OCI-M2 (cell line): ENCODE results near the gene C9orf153.

Source experiments
- DNase-seq: peaks from one replicate; lab custom pipeline; 2025; ENCODE audit not compliant: unreplicated experiment; lab: John Stamatoyannopoulos, UW

Gene C9orf153

DNA sequence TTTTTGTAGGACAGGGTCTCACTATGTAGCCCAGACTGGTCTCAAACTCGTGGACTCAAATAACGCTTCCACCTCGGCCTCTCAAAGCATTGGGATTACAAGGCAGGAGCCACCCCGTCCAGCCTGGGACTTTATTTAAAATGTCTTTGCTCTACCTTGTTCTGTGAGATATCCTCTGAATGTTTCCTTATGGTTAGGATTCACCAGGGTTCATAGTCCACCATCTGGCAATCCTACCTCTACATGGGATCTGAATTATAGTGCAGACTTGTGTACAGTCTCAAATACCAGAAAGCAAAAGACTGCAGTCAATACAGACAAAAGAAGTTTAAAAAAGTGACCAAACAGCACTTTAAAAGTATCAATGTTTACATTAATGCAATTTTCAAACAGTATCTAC, 12.8 kb upstream of the C9orf153 start:
- no peak for DNase-seq

DNA sequence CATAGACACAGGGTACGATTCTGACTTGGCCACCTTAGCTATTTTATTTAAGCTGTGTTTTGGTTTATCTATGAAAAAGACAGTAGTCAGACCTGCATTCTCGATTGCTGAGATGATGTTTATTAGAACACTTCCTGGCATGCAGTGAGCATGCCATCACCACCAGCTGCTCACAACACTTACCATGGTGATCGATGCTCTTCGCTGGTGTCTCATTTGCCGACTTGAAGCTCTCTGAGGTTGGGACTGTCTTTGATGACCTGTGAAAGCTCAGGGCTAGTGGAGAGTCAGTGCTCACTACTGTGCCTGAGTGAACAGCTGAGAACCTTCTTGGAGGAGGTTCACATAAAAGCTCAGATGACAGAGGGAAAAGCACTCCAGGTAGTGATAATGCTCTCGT, 4.4 kb upstream of the C9orf153 start:
- no peak for DNase-seq

DNA sequence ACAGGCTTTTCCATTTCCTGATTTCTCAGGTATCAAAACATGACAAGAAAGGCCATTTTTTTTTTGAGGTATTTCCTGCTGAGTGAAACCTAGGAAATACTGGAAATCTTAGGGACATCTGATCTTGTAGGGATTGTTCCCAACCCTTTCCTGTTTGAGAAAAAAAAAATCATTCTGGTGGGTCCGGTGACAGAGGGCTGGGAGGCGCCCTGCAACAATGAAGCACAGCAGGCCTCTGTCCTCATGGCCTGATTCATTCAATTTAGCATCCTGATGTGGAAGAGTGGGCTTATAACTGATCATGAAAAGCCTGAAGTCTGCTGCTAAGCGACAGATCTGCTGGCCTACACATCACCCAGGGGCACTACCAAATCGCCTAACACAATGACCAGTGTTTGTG, 3.0 kb upstream of the C9orf153 start:
- DNase-seq = no peak

DNA sequence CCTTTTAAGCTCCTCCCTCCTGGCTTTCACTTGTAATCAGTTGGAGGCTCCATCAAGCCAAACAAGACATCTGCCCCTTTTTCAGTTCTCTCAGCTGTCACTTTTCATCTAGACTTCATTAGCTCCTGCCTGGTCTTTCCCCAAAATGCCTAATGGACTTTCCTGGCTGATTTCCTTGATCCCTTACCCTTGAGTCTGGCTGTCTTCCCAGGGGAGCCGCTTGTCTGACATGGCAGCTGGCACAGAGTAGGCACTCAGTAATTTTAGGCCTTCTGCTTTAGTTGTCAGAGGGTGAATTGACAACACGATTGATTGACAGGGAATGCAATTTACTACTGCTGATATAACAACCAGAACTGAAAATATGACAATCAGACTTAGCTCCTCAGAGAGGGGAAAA, 2.1 kb downstream of the C9orf153 start:
- DNase-seq = no peak

DNA sequence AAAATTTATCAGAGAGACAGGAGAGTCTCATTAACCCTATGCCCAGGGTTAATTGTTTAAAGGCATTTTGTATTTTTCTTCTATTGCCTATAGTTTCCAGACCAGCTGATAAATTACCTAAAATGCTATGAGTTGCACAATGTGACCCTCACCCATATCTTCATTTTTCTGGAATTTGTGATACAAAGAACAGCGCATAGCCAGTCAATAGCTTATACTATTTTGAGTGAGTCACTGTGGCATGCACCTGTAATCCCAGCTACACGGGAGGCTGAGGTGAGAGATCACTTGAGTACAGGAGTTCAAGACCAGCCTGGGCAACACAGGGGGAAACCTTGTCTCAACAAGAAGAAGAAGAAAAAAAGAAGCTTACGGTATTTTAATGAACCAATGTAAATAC, 2.8 kb downstream of the C9orf153 start:
- no peak for DNase-seq

DNA sequence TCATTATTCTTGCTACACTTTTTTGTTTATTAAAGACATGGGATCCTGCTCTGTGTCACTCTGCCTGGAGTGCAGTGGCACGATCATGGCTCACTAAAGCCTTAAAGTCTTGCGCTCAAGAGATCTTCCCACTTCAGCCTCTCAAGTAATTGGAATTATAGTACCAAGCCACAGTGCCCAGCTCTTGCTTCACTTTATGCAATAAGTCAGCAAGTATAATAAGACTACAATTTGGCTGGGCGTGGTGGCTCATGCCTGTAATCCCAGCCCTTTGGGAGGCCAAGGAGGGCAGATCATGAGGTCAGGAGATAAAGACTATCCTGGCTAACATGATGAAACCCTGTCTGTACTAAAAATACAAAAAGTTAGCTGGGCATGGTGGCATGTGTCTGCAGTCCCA, 5.9 kb downstream of the C9orf153 start:
- no peak for DNase-seq

DNA sequence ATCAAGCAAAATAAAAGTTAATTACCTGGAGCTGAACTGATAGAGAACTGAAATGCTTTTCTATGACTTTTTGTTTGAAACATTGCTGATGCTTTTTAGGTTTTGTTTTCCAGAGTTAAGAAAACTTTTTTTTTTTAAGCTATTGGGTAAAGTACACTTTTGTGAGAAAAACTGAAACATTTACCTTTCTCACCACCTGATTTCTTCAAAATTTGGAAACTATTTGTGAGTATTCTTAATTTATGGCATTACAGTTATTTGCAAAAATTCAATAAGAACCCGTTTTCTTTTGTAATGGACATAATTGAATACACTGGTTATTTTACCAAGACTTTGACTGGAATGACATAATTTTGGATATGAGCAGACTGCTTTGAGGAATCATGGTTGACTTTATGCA, 6.6 kb downstream of the C9orf153 start:
- DNase-seq = no peak

DNA sequence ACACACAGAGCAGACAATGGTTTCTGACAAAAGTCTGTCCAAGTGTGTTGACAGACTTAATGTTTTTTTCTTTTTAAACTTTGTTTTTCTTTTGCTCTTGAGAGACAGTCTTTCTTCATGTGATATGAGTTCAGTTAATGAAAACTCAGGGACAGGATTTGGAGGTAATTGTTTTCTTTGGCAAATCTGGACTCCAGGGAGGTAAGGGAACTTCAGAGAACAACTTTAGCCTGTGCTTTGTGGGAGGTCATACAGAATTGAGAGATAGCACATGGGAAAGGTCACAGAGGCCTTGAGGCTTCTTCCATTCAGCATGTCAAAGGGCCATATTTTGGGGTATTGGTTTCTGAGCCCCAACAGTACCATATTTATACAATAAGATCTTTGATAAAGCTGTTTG, 9.3 kb downstream of the C9orf153 start:
- no peak for DNase-seq

DNA sequence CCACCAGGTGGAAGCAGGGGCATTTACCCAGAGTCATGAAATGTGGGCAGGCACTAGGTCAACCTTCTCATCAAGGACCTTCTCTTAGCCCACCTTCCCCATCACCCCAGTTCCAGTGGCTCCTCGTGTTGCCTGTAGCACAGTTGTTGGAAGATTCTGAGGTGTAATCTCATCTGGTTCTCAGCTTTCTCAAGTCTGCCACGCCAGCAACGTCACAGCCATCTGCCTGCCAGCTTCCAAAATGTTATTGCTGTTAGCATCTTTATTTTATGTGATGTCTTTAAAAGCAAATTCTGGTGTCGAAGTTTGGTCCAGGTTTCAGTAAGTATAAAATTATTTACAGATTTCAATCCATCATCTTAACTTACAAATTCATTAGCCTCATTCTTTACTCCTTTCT, 10.7 kb downstream of the C9orf153 start:
- no peak for DNase-seq

DNA sequence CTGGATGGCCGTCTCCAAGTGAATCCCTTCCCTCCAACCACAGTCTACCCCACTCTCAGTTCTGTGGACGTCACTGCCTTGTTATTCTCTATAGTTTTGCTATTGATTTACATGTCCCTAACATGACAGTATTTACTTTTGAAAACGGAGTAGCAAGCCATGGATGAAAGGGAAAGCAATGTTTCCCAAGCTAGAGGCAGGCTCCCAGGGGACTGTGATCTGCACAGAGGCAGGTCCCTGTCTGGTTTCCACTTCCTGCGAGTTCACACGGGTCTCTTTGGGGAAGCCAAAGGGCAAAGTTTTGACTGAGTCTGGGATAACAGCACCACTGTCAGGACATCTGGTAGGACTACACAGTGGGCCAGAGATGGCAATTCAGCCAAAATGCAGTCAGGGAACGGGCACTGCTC, 12.7 kb downstream of the C9orf153 start:
- no peak for DNase-seq

DNA sequence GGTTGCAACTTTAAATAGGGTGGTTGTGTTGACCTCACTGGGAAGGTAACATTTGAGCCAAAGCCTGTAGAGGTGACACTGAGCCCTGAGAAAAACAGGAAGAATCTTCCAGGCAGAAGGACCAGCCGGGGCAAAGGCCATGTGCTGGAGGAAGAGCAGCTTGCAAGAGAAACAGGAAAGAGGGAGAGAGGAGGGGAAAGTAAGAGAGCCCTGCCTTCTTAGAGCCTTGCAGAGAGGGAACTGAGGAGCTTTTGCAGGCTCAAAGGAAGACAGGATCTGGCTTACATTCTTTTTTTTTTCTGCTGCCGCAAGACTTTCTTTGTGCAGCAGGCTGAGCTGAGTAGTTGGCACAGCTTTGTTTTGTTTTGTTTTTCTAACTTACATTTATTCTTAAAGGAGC, 17.4 kb downstream of the C9orf153 start:
- no peak for DNase-seq

DNA sequence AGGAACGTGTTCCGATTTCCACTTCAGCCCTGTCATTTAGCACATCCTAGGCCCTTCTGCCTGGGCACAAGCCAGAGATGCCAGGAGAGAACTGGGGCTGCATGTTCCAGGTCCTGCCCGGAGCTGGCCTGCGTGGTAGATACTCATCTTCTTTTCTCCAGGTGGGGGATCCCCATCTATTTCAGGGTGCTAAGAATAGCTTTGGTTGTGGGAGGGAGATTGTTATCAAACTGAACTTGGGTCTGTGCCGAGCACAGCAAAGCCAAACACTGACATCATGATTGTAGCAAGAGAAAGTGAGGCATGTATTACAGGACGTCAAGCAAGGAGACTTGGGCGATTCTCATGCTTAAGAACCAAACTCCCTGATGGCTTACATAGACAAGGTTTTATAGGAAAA, 18.2 kb downstream of the C9orf153 start:
- DNase-seq = no peak

DNA sequence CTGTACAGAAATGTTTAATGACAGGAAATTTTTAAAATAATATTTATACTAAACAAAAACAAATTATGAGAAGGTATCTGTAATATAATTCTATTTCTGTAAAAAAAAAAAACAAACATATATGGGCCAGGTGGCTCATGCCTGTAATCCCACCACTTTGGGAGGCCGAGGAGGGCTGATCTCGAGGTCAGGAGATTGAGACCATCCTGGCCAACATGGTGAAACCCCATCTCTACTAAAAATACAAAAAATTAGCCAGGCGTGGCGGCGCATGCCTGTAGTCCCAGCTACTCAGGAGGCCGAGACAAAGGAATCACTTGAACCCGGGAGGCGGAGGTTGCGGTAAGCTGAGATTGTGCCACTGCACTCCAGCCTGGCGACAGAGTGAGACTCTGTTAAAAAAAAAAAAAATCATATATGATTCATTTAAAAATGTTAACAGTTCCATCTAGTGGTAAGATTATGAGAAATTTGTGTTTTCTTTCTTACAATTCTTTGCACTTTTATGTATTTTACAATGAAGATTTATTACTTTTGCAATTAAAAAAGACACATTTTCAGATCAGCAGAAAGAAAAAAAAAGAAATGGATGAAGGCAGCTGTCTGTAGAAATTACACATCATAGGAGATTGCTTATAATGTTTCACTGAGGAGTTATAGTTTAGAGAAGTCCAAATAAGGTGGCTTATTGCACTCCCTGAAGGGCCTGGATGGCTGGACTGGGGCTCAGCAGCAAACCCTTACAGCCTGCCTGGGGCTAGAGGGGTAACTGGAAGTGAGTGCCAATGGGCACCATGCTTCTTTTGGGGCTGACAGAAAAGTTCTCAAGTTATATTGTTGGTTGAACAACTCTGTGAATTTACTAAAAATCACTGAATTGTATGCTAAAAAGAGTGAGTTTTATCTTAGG, 20.3 kb downstream of the C9orf153 start:
- DNase-seq = no peak

DNA sequence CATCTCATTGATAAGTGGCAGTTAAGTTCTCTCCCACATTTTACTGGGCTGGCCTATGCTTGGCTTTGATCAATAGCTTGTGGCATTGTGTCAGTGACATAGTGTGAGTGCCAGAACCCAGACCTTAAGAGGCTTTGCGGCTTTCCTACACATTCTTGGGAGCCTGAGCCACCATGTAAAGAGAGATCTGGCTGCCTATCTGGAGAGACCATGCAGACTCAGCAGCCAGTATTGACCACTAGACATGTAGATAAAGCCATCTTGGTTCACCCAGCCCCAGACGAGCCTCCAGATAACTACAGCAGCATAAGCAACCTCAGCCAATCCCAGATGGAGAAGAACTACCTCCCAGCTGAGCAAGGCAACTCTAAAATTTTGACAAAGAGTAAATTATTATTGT, 28.6 kb downstream of the C9orf153 start:
- DNase-seq = no peak

DNA sequence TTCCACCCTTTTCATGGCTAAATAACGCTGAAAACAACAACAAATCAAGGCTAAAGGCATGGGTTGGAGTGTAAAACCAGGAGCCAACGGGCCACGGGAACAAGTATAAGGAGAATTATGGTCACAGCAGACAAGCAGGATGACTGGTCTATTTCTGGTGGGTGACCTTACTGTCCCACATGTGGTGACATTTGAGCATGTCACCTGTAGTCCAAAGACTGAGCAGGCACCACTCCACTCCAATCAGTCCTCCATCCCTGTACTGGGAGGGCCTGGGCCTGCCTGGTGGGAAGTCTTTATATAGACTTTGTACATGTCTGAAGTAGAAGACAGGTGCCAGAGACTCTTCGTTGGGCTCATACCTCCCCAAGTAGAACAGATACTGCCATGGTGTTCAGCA, 36.8 kb downstream of the C9orf153 start:
- no peak for DNase-seq

DNA sequence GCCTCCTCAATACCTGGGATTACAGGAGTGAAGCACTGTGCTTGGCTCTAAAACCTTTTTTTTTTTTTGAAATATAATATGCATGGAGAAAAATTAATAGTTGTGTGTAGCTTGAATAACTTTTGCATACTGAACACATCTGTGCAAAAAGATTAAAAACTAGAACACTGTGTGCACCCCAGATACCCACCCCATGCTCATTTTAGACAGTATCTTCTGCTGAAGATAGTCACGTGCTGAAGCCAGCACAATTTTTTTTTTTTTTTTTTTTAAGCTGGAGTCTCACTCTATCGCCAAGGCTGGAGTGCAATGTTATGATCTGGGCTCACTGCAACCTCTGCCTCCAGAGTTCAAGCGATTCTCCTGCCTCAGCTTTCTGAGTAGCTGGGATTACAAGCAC, 39.9 kb downstream of the C9orf153 start:
- DNase-seq = no peak

DNA sequence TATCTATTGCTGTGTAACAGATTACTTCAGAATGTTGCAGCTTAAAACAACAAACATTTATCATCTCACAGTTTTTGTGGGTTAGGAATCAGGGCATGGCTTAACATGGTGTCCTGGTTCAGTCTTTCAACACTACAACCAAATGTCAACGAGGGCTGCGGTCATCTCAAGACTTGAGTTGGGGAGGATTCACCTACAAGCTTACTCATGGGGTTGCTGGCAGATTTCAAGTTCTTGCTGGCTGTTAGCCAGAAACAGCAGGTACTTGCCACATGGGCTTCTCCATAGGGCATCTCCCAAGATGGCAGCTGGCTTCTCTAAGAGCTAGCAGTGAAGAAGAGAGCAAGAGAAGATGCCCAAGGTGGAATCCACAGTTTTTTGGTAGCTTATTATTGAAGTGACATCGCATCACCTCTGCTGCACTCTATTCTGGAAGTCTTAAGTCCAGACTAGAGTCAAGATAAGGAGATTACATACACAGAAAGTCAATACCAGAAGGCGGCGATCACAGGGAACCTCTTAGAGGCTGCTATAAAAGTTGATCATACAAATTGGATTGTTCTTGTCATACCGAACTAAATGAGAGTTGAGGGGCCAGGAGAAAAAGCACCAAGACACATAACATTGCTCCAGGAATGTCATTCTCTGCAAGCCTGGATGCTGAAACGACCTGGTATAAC, 42.2 kb downstream of the C9orf153 start:
- DNase-seq = no peak

DNA sequence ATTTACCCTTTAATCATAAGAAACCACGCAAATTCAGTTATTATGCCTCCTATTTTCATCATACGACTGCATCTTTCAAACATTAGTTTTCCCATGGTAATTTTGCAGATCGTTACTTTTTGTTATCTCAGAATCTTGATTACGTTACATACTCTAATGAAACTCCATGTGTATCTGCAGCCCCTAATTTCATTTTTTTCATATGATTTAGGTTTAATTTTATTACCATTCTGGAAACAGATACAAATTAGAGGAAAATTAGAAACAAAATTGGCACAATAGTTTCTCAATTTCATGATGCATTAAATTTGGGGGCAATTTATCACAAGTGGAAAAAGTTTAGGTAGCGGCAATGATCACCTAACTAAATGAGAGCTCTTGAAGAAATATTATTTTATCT, 52.3 kb downstream of the C9orf153 start:
- no peak for DNase-seq

DNA sequence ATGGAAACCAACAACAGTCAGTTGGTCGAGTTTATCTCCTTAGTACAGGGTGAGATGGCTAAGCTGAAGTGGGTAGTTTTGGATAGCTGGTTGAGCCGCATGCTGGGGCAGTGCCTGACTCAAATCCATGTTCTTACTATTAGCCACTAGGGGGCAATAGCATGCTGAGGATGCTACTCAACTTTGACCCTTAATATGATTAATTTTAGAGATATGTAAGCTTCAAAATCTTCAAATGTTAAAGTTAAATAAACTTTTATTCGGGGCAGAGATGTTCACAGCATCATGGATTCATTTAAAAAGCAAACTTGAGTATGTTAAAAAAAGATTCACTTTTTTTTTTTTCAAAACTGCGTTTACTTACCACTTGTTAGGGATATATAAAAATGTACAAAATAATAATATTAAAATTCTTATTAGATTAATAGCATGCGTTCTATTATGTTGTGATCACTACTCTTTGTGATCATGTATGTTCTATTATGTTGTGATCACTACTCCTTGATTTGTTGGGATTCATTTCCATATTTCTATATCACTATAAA, 57.0 kb downstream of the C9orf153 start:
- DNase-seq = no peak

DNA sequence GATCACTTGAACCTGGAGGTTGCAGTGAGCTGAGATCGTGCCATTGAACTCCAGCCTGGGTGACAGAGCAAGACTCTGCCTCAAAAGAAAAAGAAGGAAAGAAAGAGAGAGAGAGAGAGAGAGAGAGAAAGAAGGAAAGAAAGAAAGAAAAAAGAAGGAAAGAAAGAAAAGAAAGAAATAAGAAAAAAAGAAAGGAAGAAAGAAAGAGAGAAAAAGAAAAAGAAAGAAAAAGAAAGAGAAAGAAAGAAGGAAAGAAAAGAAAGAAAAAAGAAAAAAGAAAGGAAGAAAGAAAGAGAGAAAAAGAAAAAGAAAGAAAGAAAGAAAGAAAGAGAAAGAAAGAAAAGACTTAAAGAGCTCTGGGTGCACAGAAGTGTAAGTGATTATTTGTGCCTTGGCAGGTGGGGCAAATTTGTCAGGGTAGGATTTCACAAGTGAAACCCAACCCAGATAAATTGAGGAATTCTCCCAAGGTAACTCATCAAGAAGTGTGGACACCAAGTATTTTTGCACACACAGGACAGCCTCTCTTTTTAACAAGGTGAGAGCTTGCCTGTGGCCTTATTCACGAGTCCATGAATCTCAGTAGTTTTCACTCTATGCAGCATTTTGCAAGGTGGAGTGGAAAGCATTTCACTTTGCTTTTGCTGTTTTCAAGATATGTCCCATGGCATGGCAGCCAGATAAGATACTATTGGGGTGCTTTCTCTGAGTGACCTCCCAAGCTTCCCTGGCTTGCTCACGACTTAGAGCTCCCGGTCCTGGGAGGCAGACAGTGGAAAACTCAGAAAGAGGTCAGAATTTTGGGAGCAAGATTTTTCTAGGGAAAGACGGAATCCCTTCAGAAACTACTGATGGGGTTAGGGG, 57.8 kb downstream of the C9orf153 start:
- DNase-seq = no peak

DNA sequence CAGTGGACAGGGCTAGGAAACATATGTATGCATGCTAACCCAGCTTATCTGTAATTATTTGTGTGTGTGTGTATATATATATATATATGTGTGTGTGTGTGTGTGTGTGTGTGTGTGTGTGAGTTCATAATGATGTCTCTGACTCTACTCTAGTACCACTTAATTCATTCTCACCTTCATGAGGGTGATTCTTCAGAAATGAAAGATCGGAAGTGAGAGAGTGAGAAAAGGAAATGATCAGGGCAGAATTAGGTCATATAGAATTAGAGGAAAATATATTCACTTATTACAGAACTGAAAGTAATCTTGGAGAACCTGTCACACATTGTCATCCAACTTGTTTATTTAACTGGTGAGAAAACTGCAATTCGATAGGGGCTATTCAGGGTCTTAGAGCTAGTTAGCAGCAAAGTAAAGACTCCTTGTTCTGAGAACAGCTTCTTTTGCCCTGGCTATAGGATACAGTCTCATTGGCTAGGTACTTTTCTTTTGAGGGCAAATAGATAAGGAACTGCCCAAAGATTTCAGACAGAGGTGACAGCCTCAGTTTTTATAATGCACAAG, 58.8 kb downstream of the C9orf153 start:
- DNase-seq = no peak
